B cell (primary cell): ENCODE measurements around the gene VPS26C. TPM values are rescaled to one million over a fixed set of nuclear protein-coding genes. Genes with fewer than 3 reads are reported as not detected.

ENCODE experiments used
- ATAC-seq: fragments of 200-7000 bp; cut with Tn5 transposase; one replicate; pipeline ENCODE4 v1.10.0; 2021; ENCODE audit warnings: low read depth, mild to moderate bottlenecking, moderate number of reproducible peaks, moderate library complexity
- CTCF ChIA-PET: fragments of 350-600 bp; sonication (Branson Sonifier 250); formaldehyde crosslinking; loops from one replicate; lab custom pipeline; 2021; ENCODE audit warnings: antibody characterized with exemption, inconsistent platforms; lab: Charles Lee
- POLR2A ChIA-PET: fragments of 350-600 bp; sonication (Branson Sonifier 250); formaldehyde crosslinking; loops from one replicate; lab custom pipeline; 2021; ENCODE audit warnings: antibody characterized with exemption; lab: Charles Lee
- DNase-seq: peaks from one replicate; pipeline ENCODE4 v3.0.0; 2013
- H2AFZ ChIP-seq: 2 replicates; pipeline ENCODE4 v1.6.1; 2012; ENCODE audit warnings: mild to moderate bottlenecking, low read depth, low read length; ENCODE audit not compliant: insufficient read depth, poor library complexity, severe bottlenecking
- H3K27ac ChIP-seq, 2 donors: 1 replicate in 1 of 2; 2 replicates in 1 of 2; pipeline ENCODE4 v1.5.1; 2012 to 2013; ENCODE audit warnings: low read length in 2 of 2, mild to moderate bottlenecking in 2 of 2, moderate library complexity in 1 of 2
- H3K27me3 ChIP-seq, 4 experiments: fragments of 200-600 bp in 1 of 4; sonication (generic) in 1 of 4; replicated peaks in 1 of 4; 1 replicate in 2 of 4; 2 replicates in 2 of 4; pipeline versions ENCODE4 v1.6.1 to v1.7.0; 2013 to 2016; ENCODE audit warnings: low read length in 3 of 4, mild to moderate bottlenecking in 2 of 4, mixed read lengths in 1 of 4, moderate library complexity in 1 of 4; ENCODE audit not compliant: insufficient read depth in 4 of 4, control insufficient read depth in 3 of 4; ENCODE audit errors: control extremely low read depth in 1 of 4
- H3K36me3 ChIP-seq, 2 experiments: replicated peaks in 1 of 2; 1 replicate in 1 of 2; 2 replicates in 1 of 2; pipeline versions ENCODE4 v1.6.1 to v1.7.1; 2013; ENCODE audit warnings: low read length in 1 of 2; ENCODE audit not compliant: insufficient read depth in 2 of 2, control insufficient read depth in 1 of 2; ENCODE audit errors: control extremely low read depth in 1 of 2, extremely low read depth in 1 of 2
- H3K4me1 ChIP-seq, 2 donors: fragments of 200-600 bp in 1 of 2; sonication (generic) in 1 of 2; 1 replicate in 1 of 2; 2 replicates in 1 of 2; pipeline versions ENCODE4 v1.5.1 to v1.6.1; 2013 to 2017; ENCODE audit warnings: low read length in 2 of 2; ENCODE audit not compliant: control insufficient read depth in 2 of 2, insufficient read depth in 2 of 2
- H3K4me2 ChIP-seq: replicated peaks from 2 replicates; pipeline ENCODE3; 2012; ENCODE audit warnings: mild to moderate bottlenecking, low read depth, low read length; ENCODE audit not compliant: poor library complexity, severe bottlenecking
- H3K4me3 ChIP-seq, 5 experiments: fragments of 200-600 bp in 1 of 5; sonication (generic) in 1 of 5; 1 replicate in 3 of 5; 2 replicates in 2 of 5; pipeline versions ENCODE4 v1.5.1 to v1.7.0; 2011 to 2016; ENCODE audit warnings: low read length in 4 of 5, mild to moderate bottlenecking in 4 of 5, low read depth in 2 of 5, control low read depth in 1 of 5, moderate library complexity in 1 of 5; ENCODE audit not compliant: insufficient read depth in 1 of 5; ENCODE audit errors: control extremely low read depth in 1 of 5, extremely low read depth in 1 of 5
- H3K79me2 ChIP-seq: fragments of 200-600 bp; sonication (generic); one replicate; pipeline ENCODE4 v1.6.0; 2016; ENCODE audit warnings: low read length; ENCODE audit not compliant: control insufficient read depth, insufficient read depth
- H3K9ac ChIP-seq: fragments of 200-600 bp; sonication (generic); 2 replicates; pipeline ENCODE4 v1.6.1; 2017; ENCODE audit warnings: mild to moderate bottlenecking, low read length, moderate library complexity
- H3K9me3 ChIP-seq, 3 donors: one replicate each; pipeline versions ENCODE4 v1.6.1 to v1.7.1; 2013; ENCODE audit warnings: low read length in 2 of 3; ENCODE audit not compliant: control insufficient read depth in 2 of 3, insufficient read depth in 1 of 3; ENCODE audit errors: control extremely low read depth in 1 of 3
- H4K20me1 ChIP-seq: 2 replicates; pipeline ENCODE4 v1.6.0; 2012; ENCODE audit warnings: mild to moderate bottlenecking, low read length; ENCODE audit not compliant: insufficient read depth, control insufficient read depth, poor library complexity, severe bottlenecking
- H3K27ac Mint-ChIP-seq: one replicate; pipeline ENCODE4 v1.8.0; 2021; ENCODE audit warnings: mixed read lengths
- H3K27me3 Mint-ChIP-seq: one replicate; pipeline ENCODE4 v1.8.0; 2021; ENCODE audit warnings: mixed read lengths
- H3K4me1 Mint-ChIP-seq: one replicate; pipeline ENCODE4 v1.8.0; 2021; ENCODE audit warnings: mixed read lengths
- H3K4me3 Mint-ChIP-seq: one replicate; pipeline ENCODE4 v1.8.0; 2021; ENCODE audit warnings: mixed read lengths
- H3K9me3 Mint-ChIP-seq: one replicate; pipeline ENCODE4 v1.8.0; 2022; ENCODE audit warnings: mixed read lengths; ENCODE audit not compliant: insufficient read depth
- CTCF ChIP-seq: fragments of 200-600 bp; IDR thresholded peaks from one replicate; pipeline ENCODE4 v1.8.0; 2022; ENCODE audit warnings: antibody characterized with exemption, mild to moderate bottlenecking
- EZH2 ChIP-seq: IDR thresholded peaks from 2 replicates; pipeline ENCODE4 v1.6.1; 2012; ENCODE audit warnings: borderline replicate concordance, low read depth, mild to moderate bottlenecking, moderate library complexity, low read length; ENCODE audit not compliant: insufficient read depth, poor library complexity, severe bottlenecking
- WGBS: methylation state at CpG from one replicate; pipeline ENCODE4 v1.1.5; 2013; ENCODE audit warnings: missing lambda C conversion rate; ENCODE audit not compliant: insufficient coverage; 5-methylcytosine and 5-hydroxymethylcytosine counted together
- intact Hi-C: fragments of 100-400 bp; cut with micrococcal nuclease; formaldehyde crosslinking; loops from one replicate; pipeline ENCODE4 v1.10.0; 2022
- polyA plus RNA-seq: library from polyadenylated mRNA; depleted of rRNA; stranded (reverse); fragments of >200 nt; gene quantifications from 2 replicates; pipeline ENCODE4 v1.2.3, GENCODE V29; 2012
- total RNA-seq, 2 donors: library from RNA; stranded (reverse); fragments of 120-200 nt in 1 of 2; gene quantifications; 1 replicate in 1 of 2; 2 replicates in 1 of 2; pipeline versions ENCODE4 v1.2.3 to v1.2.4, GENCODE V29; 2013 to 2022

Gene VPS26C
- total and polyA plus RNA-seq, 2 donors (not counting 1 experiment from before 2014, with no cell fraction given): 34.3 to 58.6 TPM

- Histone ChIP-seq H3K27me3 (no peaks in the 10 kb centered on the region), H3K4me3 (no peak overlapping the region), H3K27ac (no peak overlapping the region), H3K4me2 (no peak overlapping the region), H3K9ac (no peak overlapping the region), H3K79me2 (peaks cover 20% of the 10 kb centered on the region), H2AFZ (no peak overlapping the region), H3K4me1 (peaks cover 7 to 17% of the 10 kb centered on the region in 2 donors), H4K20me1 (no peaks in the 10 kb centered on the region), H3K36me3 (peaks cover 0 to 62% of the 10 kb centered on the region in 2 experiments), H3K9me3 (no peaks in the 10 kb centered on the region)
- 98% methylated on average over 38 of the region's 38 CpGs for WGBS
- Mint-ChIP-seq H3K4me3 (no peak overlapping the region), H3K4me1 (peaks cover 13% of the 10 kb centered on the region), H3K9me3 (no peaks in the 10 kb centered on the region), H3K27me3 (no peaks in the 10 kb centered on the region), H3K27ac (no peak overlapping the region)
- ChIA-PET POLR2A (no interaction called here), CTCF (no interaction called here)
- no peak for TF ChIP-seq CTCF
- no peak for TF ChIP-seq EZH2
- intact Hi-C loops: no loop called here
- ATAC-seq (no peak), DNase-seq (no peak)
Measured at GRCh38 chr21:37227071-37228002, 39.8 kb downstream of the VPS26C start.
